ENCODE measurements around the gene FHIT.

Gene FHIT

GRCh38 chr3:61252836-61253235 lies 1.6 kb upstream of the FHIT start:
- TF ChIP-seq CTCF (IDR thresholded peaks at IDR 0.05; ENCODE audit: low read depth, low read length), result no peak
- H3K4me3 ChIP-seq (ENCODE audit: low read depth, low read length), result no peak overlapping the region

- H3K4me3 ChIP-seq (ENCODE audit: low read depth, low read length), result peak overlapping the region; percentile 76
Observed at GRCh38 chr3:61250784-61251173, 473 bp downstream of the FHIT start.

GRCh38 chr3:61248496-61248895 lies 2.8 kb downstream of the FHIT start:
- no peak for TF ChIP-seq CTCF (IDR thresholded peaks at IDR 0.05; ENCODE audit: low read depth, low read length)
- H3K4me3 ChIP-seq (ENCODE audit: low read depth, low read length), result no peak overlapping the region

More at GRCh38 chr3:61250784-61251173, 473 bp downstream of the FHIT start:
- TF ChIP-seq CTCF (IDR thresholded peaks at IDR 0.05; ENCODE audit: low read depth, low read length), result no peak

GRCh38 chr3:61247191-61247590 lies 4.1 kb downstream of the FHIT start:
- TF ChIP-seq CTCF (IDR thresholded peaks at IDR 0.05; ENCODE audit: low read depth, low read length), result no peak
- H3K4me3 ChIP-seq (ENCODE audit: low read depth, low read length), result no peak overlapping the region

- no peak for TF ChIP-seq CTCF (IDR thresholded peaks at IDR 0.05; ENCODE audit: low read depth, low read length)
Observed at GRCh38 chr3:61239871-61240270, 11.4 kb downstream of the FHIT start.

GRCh38 chr3:61237858-61238257 lies 13.4 kb downstream of the FHIT start:
- no peak for TF ChIP-seq CTCF (IDR thresholded peaks at IDR 0.05; ENCODE audit: low read depth, low read length)
- no peak overlapping the region for H3K4me3 ChIP-seq (ENCODE audit: low read depth, low read length)

More at GRCh38 chr3:61239871-61240270, 11.4 kb downstream of the FHIT start:
- H3K4me3 ChIP-seq (ENCODE audit: low read depth, low read length), result no peak overlapping the region

GRCh38 chr3:61236556-61236955 lies 14.7 kb downstream of the FHIT start:
- TF ChIP-seq CTCF (IDR thresholded peaks at IDR 0.05; ENCODE audit: low read depth, low read length), result no peak
- H3K4me3 ChIP-seq (ENCODE audit: low read depth, low read length), result no peak overlapping the region
